ENCODE results near the gene BBS1.

DNA sequence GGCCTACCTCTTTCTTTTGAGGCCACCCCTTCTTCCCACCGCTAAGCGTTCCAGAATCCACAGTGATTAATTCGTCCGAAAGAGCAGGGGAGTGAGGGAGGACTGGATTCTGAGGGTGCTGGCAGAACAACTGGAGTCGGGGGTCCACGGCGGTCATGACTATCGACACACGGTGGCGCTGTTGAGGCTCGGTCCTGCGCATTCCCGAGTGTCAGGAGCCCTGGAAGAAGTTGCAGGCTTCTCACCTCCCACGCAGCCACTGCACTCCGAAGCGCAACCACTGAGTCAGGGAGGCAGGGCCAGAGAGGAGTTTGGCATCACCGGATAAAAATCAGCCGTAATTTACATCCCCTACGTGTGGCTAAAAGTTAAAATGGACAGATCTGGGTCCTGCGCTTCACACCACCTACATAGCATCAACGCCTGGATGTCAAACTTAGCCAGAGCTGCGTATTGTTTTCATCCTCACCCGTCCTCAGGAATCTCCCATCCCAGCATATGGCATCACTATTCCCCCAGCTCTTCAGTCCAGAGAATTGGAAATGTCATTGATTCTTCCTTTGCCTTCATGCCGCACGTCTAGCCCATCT, 68.7 kb downstream of the BBS1 start:
- no peak for TF ChIP-seq YY1 (IDR thresholded peaks at IDR 0.05)
- TF ChIP-seq, protein P1, sequence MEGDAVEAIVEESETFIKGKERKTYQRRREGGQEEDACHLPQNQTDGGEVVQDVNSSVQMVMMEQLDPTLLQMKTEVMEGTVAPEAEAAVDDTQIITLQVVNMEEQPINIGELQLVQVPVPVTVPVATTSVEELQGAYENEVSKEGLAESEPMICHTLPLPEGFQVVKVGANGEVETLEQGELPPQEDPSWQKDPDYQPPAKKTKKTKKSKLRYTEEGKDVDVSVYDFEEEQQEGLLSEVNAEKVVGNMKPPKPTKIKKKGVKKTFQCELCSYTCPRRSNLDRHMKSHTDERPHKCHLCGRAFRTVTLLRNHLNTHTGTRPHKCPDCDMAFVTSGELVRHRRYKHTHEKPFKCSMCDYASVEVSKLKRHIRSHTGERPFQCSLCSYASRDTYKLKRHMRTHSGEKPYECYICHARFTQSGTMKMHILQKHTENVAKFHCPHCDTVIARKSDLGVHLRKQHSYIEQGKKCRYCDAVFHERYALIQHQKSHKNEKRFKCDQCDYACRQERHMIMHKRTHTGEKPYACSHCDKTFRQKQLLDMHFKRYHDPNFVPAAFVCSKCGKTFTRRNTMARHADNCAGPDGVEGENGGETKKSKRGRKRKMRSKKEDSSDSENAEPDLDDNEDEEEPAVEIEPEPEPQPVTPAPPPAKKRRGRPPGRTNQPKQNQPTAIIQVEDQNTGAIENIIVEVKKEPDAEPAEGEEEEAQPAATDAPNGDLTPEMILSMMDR (IDR thresholded peaks at IDR 0.05; ENCODE audit: low read depth, low read length, missing input control), result peak; percentile 72
